WERI-Rb-1 (cell line): Measurements from ENCODE around the gene CDC42EP5.

Source experiments
- DNase-seq: peaks from one replicate; pipeline ENCODE4 v3.0.0-alpha.2; 2020
- H3K27ac ChIP-seq: fragments of 250-450 bp; sonication (Bioruptor Pico); 2 replicates; pipeline ENCODE4 v1.5.1; 2020; ENCODE audit warnings: mild to moderate bottlenecking, moderate library complexity
- H3K27me3 ChIP-seq: fragments of 250-450 bp; sonication (Bioruptor Pico); 2 replicates; pipeline ENCODE4 v1.5.1; 2021; ENCODE audit warnings: mild to moderate bottlenecking, low read depth, moderate library complexity; ENCODE audit not compliant: insufficient read depth, severe bottlenecking
- H3K36me3 ChIP-seq: fragments of 250-450 bp; sonication (Bioruptor Pico); 2 replicates; pipeline ENCODE4 v1.5.1; 2020; ENCODE audit warnings: mild to moderate bottlenecking, moderate library complexity
- H3K4me3 ChIP-seq: 2 replicates; pipeline ENCODE4 v1.5.1; 2011; ENCODE audit warnings: low read depth, mild to moderate bottlenecking, control low read depth, low read length
- H3K9me3 ChIP-seq: fragments of 250-450 bp; sonication (Bioruptor Pico); 2 replicates; pipeline ENCODE4 v1.5.1; 2021; ENCODE audit warnings: mild to moderate bottlenecking, moderate library complexity; ENCODE audit not compliant: severe bottlenecking
- TF ChIP-seq, protein P1 (sequence below): IDR thresholded peaks from 2 replicates; pipeline ENCODE4 v1.5.1; 2011; ENCODE audit warnings: low read depth, mild to moderate bottlenecking, control low read depth, inconsistent platforms, low read length

Gene CDC42EP5

DNA sequence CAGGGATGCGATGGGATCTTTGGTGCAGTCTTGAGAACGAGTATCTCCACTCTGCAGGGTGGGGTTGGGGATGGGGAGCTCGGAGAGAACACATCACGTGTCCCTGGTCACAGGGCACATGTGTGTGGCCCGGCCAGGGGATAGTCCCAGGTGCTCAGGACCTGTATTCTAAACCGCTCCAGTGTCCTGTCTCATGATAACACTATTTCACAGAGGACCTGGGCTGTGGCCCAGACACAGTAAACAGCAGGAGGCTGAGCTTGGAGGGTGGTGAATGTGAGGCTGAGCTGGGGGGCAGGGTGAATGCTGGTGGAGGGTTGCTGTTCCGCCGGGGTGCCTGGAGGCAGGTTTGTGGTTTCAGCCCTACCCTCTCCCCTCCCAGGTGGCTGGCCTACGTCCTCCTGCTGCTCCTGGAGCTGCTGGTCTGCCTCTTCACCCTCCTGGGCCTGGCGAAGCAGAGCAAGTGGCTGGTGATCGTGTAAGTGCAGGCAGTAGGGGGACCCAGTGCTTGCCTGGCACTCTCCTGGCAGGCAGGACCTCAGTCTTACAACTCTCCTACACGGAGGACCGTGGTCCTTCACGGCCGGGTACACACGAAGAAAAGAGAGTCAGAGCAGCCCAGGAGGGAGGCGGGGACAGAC is 46.7 kb downstream of the CDC42EP5 start:
- H3K36me3 ChIP-seq = no peaks in the 10 kb centered on the region
- no peak overlapping the region for H3K4me3 ChIP-seq
- H3K27ac ChIP-seq = no peak overlapping the region
- no peak for DNase-seq
- TF ChIP-seq, protein P1, sequence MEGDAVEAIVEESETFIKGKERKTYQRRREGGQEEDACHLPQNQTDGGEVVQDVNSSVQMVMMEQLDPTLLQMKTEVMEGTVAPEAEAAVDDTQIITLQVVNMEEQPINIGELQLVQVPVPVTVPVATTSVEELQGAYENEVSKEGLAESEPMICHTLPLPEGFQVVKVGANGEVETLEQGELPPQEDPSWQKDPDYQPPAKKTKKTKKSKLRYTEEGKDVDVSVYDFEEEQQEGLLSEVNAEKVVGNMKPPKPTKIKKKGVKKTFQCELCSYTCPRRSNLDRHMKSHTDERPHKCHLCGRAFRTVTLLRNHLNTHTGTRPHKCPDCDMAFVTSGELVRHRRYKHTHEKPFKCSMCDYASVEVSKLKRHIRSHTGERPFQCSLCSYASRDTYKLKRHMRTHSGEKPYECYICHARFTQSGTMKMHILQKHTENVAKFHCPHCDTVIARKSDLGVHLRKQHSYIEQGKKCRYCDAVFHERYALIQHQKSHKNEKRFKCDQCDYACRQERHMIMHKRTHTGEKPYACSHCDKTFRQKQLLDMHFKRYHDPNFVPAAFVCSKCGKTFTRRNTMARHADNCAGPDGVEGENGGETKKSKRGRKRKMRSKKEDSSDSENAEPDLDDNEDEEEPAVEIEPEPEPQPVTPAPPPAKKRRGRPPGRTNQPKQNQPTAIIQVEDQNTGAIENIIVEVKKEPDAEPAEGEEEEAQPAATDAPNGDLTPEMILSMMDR = no peak
- H3K9me3 ChIP-seq = no peaks in the 10 kb centered on the region
- H3K27me3 ChIP-seq = no peaks in the 10 kb centered on the region

DNA sequence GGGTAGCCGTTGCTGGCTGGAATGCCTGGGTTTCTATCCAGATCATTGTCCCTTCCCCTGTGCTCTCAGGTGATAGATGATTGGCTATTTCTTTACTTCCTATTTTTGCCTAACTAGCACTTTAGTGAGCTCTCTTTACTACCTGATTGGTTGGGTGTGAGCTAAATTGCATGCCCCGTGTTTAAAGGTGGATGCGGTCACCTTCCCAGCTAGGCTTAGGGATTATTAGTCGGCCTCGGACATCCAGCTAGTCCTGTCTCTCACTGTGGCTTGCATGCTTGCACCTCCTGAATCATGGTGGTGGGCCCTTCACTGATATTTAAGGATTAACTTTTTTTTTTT is 47.7 kb downstream of the CDC42EP5 start:
- no peak overlapping the region for H3K4me3 ChIP-seq
- no peaks in the 10 kb centered on the region for H3K27me3 ChIP-seq
- no peak for DNase-seq
- no peak overlapping the region for H3K27ac ChIP-seq
- H3K36me3 ChIP-seq = no peaks in the 10 kb centered on the region
- H3K9me3 ChIP-seq = no peaks in the 10 kb centered on the region
- TF ChIP-seq, protein P1 = no peak

DNA sequence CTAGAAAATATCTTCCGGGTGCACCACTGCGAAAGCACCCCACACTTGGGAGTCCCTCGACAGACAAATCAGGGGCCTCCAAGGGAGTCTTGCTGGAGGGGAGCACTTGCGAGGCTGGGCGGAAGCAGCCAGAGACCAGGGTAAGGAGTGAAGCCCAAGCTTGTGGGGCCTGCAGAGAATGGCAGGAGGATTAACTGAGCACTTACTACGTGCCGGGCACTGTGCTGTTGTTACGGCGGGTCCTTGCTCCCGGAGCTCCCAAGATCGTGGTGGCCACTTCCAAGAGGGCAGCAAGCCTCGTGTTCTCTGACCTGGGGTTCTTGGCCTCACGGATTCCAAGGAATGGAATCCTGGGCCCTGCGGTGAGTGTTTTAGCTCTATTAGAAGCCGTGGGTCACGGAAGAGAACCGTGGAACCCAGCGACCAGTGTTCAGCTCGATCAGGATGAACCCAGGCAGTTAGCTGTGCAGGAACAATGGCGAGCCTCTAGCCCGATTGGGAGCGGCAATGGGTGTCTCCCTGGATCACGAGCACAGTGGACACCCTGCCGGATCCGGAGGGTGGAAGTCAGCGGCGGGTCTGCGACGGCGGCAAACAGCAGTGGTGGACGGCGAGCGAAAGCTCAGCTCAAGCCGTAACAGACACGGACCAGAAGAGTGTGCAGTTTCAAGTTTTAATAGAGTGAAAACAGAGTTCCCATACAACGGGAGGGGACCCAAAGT is 48.3 kb downstream of the CDC42EP5 start:
- Histone ChIP-seq H3K4me3 (no peak overlapping the region), H3K27ac (no peak overlapping the region), H3K27me3 (no peaks in the 10 kb centered on the region), H3K9me3 (no peaks in the 10 kb centered on the region), H3K36me3 (no peaks in the 10 kb centered on the region)
- TF ChIP-seq, protein P1 = no peak
- no peak for DNase-seq

DNA sequence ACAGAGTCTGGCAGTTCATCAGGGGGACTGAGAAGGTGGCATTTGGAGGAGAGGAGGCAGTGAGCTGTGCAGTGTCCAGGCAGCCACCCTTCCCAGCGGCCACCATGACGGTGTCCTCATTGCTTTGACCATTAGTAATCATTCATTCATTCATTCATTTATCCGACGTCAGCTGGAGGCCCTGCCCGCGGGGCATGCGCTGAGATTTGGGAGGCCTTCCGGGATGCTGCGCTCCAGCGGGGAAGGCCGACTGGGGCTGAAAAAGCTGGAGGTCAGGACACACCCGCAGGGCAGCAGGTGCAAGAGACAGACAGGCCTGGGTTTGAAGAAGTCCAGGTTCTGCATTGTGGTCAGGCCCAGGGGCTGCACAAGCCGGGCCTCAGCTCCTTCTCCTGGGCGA is 48.9 kb downstream of the CDC42EP5 start:
- Histone ChIP-seq H3K9me3 (no peaks in the 10 kb centered on the region), H3K27me3 (no peaks in the 10 kb centered on the region), H3K36me3 (no peaks in the 10 kb centered on the region), H3K4me3 (no peak overlapping the region), H3K27ac (no peak overlapping the region)
- no peak for DNase-seq
- TF ChIP-seq, protein P1 = no peak

DNA sequence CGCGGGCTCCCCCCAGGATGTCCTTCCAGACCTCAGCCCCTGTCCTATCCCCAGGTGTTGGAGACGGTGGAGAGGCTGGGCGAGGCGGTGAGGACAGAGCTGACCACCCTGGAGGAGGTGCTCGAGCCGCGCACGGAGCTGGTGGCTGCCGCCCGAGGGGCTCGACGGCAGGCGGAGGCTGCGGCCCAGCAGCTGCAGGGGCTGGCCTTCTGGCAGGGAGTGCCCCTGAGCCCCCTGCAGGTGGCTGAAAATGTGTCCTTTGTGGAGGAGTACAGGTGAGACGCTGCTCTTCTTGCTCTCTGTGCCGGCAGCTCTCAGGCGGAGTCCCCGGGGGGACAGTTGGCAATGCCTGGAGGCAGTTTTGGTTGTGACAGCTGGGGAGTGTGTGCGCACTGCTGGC is 51.0 kb downstream of the CDC42EP5 start:
- no peak for DNase-seq
- H3K4me3 ChIP-seq = no peak overlapping the region
- no peaks in the 10 kb centered on the region for H3K9me3 ChIP-seq
- TF ChIP-seq, protein P1 = no peak
- no peaks in the 10 kb centered on the region for H3K36me3 ChIP-seq
- no peaks in the 10 kb centered on the region for H3K27me3 ChIP-seq
- H3K27ac ChIP-seq = no peak overlapping the region
